ENCODE measurements around the gene RAP1GDS1.

DNA sequence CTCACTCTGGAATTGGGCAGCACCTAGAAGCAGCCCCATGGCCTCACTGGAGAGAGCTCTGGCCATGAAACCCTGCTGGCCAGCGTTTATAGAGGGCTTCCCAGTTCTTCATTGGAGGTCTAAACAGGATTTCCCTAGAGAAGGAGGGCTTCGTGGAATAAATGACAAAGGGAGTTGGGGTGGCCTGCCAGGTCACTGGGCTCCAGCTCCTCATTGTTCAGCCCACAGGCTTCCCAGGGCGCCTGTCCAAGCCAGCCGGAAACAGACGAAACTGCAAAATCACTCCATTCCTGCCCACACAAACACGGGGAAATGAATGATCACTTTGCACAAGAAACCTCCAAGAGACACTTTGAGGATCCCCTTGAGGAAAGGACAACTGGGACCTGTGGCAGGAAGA, 207.5 kb downstream of the RAP1GDS1 start:
- TF ChIP-seq, protein P1, sequence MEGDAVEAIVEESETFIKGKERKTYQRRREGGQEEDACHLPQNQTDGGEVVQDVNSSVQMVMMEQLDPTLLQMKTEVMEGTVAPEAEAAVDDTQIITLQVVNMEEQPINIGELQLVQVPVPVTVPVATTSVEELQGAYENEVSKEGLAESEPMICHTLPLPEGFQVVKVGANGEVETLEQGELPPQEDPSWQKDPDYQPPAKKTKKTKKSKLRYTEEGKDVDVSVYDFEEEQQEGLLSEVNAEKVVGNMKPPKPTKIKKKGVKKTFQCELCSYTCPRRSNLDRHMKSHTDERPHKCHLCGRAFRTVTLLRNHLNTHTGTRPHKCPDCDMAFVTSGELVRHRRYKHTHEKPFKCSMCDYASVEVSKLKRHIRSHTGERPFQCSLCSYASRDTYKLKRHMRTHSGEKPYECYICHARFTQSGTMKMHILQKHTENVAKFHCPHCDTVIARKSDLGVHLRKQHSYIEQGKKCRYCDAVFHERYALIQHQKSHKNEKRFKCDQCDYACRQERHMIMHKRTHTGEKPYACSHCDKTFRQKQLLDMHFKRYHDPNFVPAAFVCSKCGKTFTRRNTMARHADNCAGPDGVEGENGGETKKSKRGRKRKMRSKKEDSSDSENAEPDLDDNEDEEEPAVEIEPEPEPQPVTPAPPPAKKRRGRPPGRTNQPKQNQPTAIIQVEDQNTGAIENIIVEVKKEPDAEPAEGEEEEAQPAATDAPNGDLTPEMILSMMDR (IDR thresholded peaks at IDR 0.05) = no peak
- TF ChIP-seq POLR2A (IDR thresholded peaks at IDR 0.05) = no peak

Measured in adrenal gland (tissue), 5 donors.